Activated naive CD4-positive, alpha-beta T cell treated with anti-CD3 and anti-CD28 coated beads for 36 hours (primary cell): ENCODE measurements around the gene ATP2B3. TPM values are rescaled to one million over a fixed set of nuclear protein-coding genes. Genes with fewer than 3 reads are reported as not detected.
"Not testable (repeated sequence)": the region's sequence is repeated elsewhere in the genome, so short reads cannot be mapped to it uniquely, and the experiment has no call there.

Experiments
- CTCF ChIA-PET: fragments of 350-600 bp; sonication (Branson Sonifier 250); formaldehyde crosslinking; loops from one replicate; lab custom pipeline; 2021; ENCODE audit warnings: antibody characterized with exemption; lab: Charles Lee
- DNase-seq: peaks from one replicate; pipeline ENCODE4 v3.0.0-alpha.2; 2020
- H3K27ac Mint-ChIP-seq: one replicate; pipeline ENCODE4 v1.8.0; 2021; ENCODE audit warnings: mild to moderate bottlenecking, mixed read lengths
- H3K27me3 Mint-ChIP-seq: one replicate; pipeline ENCODE4 v1.8.0; 2021; ENCODE audit warnings: low read depth, mixed read lengths
- H3K36me3 Mint-ChIP-seq: one replicate; pipeline ENCODE4 v1.8.0; 2021; ENCODE audit warnings: low read depth, mixed read lengths
- H3K4me1 Mint-ChIP-seq: one replicate; pipeline ENCODE4 v1.8.0; 2021; ENCODE audit warnings: low read depth, mixed read lengths
- H3K4me3 Mint-ChIP-seq: one replicate; pipeline ENCODE4 v1.8.0; 2021; ENCODE audit warnings: mild to moderate bottlenecking, moderate library complexity, mixed read lengths
- H3K9me3 Mint-ChIP-seq: one replicate; pipeline ENCODE4 v1.8.0; 2021; ENCODE audit warnings: mixed read lengths
- intact Hi-C: fragments of 100-400 bp; cut with micrococcal nuclease; formaldehyde crosslinking; loops from one replicate; pipeline ENCODE4 v1.15.1; 2023
- total RNA-seq, 2 experiments: library from RNA; stranded (reverse); gene quantifications; one replicate each; pipeline ENCODE4 v1.2.3, GENCODE V29; 2021

The ATP2B3 gene
- total RNA-seq, 2 experiments from 2014 or later: not detected

DNA sequence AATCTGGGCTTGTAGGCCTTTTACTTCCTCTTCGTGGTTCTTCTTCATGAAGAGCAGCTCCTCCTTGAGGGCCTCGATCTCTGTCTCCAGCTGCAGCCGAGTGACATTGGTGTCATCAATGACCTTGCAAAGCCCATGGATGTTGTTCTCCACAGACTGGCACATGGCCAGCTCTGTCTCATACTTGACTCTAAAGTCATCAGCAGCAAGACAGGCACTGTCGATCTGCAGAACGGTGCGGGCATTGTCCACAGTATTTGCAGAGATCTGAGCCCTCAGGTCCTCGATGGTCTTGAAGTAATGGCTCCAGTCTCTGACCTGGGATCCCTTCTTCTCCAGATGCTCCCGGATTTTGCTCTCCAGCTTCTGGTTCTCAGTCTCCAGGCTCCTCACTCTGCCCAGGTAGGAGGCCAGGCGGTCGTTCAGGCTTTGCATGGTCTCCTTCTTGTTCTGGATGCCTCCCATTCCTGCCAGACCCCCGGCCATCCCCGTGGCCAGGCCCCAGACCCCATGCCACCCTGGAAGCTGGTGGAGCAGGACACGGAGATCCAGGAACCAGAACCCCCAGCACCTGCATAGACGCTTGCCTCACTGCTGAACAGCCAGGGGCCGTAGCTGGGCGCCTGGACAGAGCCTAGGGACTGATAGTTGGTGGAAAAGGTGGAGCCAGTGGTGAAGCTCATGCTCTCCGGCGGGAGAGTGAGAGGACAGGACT is 87.4 kb downstream of the ATP2B3 start:
- DNase-seq, intact Hi-C loops, H3K4me3 Mint-ChIP-seq, H3K27me3 Mint-ChIP-seq, H3K36me3 Mint-ChIP-seq, H3K27ac Mint-ChIP-seq, H3K9me3 Mint-ChIP-seq: not testable (repeated sequence)
- CTCF ChIA-PET: interaction anchor here (0.9 to 1.7 kb wide), 2 partner anchors 42 to 64 kb away, joined by 3 to 4 read pairs; partner anchors contain the start of gene DUSP9
- peaks cover 27% of the 10 kb centered on the region for H3K4me1 Mint-ChIP-seq

DNA sequence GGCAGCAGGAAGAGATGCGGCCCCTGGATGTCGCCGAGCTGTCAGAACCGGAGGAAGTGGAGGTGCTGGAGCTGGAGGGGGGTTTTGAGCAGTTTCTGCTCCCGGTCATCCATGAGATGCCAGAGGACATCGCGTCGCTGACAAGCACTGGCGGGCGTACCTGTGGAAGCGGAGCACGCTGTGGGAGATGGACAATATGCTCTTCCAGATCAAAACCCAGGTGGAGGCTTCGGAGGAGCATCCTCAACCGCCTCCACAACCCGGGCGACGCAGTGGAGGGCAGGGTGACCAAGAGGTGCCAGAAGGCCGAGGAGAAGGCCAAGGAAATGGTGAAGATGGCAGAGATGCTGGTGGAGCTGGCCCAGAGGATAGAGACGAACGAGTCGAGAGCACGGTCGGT is 89.1 kb downstream of the ATP2B3 start:
- Mint-ChIP-seq H3K9me3 (no peaks in the 10 kb centered on the region), H3K4me1 (peaks cover 18% of the 10 kb centered on the region), H3K36me3 (no peaks in the 10 kb centered on the region), H3K27me3 (no peaks in the 10 kb centered on the region), H3K4me3 (no peak overlapping the region), H3K27ac (no peak overlapping the region)
- intact Hi-C loops: no loop called here
- CTCF ChIA-PET: interaction anchor here (1.1 to 1.2 kb wide), 2 partner anchors 10 to 38 kb away, joined by 3 read pairs; no protein-coding TSS in a partner anchor
- no peak for DNase-seq

DNA sequence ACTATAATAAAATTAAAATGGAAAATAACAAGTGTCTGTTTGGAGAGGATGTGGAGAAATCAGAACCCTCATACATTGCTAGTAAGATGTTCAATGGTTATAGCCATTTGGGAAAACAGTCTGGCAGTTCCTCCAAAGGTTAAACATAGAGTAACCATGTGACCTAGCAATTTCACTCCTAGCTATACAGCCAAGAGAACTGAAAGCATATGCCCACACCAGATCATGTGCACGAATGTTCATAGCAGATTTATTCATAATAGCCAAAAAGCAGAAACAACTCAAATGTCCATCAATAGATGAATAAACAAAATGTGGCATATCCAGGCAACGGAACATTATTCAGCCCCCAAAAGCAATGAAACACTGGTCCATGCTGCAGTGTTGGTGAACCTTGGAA is 90.9 kb downstream of the ATP2B3 start:
- no peak for DNase-seq
- peaks cover 11% of the 10 kb centered on the region for H3K4me1 Mint-ChIP-seq
- H3K9me3 Mint-ChIP-seq: no peaks in the 10 kb centered on the region
- no peak overlapping the region for H3K27ac Mint-ChIP-seq
- no peak overlapping the region for H3K4me3 Mint-ChIP-seq
- no peaks in the 10 kb centered on the region for H3K36me3 Mint-ChIP-seq
- H3K27me3 Mint-ChIP-seq: no peaks in the 10 kb centered on the region
- CTCF ChIA-PET: interaction anchor here (3.3 kb wide), 1 partner anchor 60 kb away, joined by 25 read pairs; no protein-coding TSS in a partner anchor
- intact Hi-C loops: loop anchor here (2.0 kb wide), 1 partner anchor 60 kb away; no protein-coding TSS in a partner anchor

DNA sequence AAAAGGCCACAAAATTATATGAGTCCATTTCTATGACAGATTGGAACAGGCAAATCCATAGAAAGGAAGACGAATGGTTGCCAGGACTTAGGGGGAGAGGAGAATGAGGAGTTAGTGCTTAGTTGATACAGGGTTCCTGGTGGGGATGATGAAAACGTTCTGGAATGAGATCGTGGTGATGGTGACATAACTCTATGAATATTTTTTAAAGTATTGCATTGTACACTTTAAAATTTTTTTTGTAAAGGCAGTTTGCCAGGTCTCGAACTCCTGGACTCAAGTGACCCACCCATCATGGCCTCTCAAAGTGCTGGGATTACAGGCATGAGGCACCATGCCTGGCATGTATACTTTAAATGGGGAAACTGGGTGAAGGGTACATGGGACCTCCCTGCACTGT is 91.4 kb downstream of the ATP2B3 start:
- DNase-seq: no peak
- Mint-ChIP-seq H3K4me3 (no peak overlapping the region), H3K27ac (no peak overlapping the region), H3K27me3 (no peaks in the 10 kb centered on the region), H3K9me3 (no peaks in the 10 kb centered on the region), H3K4me1 (peaks cover 7% of the 10 kb centered on the region), H3K36me3 (no peaks in the 10 kb centered on the region)
- CTCF ChIA-PET: interaction anchor here (0.7 to 3.3 kb wide), 13 partner anchors 9 to 173 kb away, joined by 3 to 25 read pairs (median 5); partner anchors contain the start of genes CCNQ and DUSP9
- intact Hi-C loops: loop anchor here (2.0 kb wide), 1 partner anchor 60 kb away; no protein-coding TSS in a partner anchor

GRCh38 chrX:153609917-153610835 is 92.7 kb downstream of the ATP2B3 start:
- Mint-ChIP-seq H3K27ac (peak overlapping the region; percentile 8), H3K4me3 (peak overlapping the region; percentile 63)

GRCh38 chrX:153610836-153611213 is 93.4 kb downstream of the ATP2B3 start:
- Mint-ChIP-seq H3K27me3 (no peaks in the 10 kb centered on the region), H3K4me1 (peaks cover 9% of the 10 kb centered on the region), H3K27ac (no peak overlapping the region), H3K9me3 (no peaks in the 10 kb centered on the region), H3K36me3 (no peaks in the 10 kb centered on the region), H3K4me3 (peak overlapping the region; percentile 63)
- no peak for DNase-seq
- CTCF ChIA-PET: interaction anchor here (1.1 to 1.6 kb wide), 2 partner anchors 54 to 56 kb away, joined by 4 to 7 read pairs; no protein-coding TSS in a partner anchor
- intact Hi-C loops: loop anchor here (1.0 to 5.0 kb wide), 3 partner anchors 38 to 54 kb away; no protein-coding TSS in a partner anchor

More at GRCh38 chrX:153609917-153610835, 92.7 kb downstream of the ATP2B3 start:
- no peaks in the 10 kb centered on the region for H3K9me3 Mint-ChIP-seq
- CTCF ChIA-PET: interaction anchor here (0.7 to 3.3 kb wide), 15 partner anchors 10 to 137 kb away, joined by 3 to 25 read pairs (median 5); partner anchors contain the start of genes CCNQ and DUSP9
- H3K4me1 Mint-ChIP-seq: peaks cover 8% of the 10 kb centered on the region
- no peaks in the 10 kb centered on the region for H3K27me3 Mint-ChIP-seq
- DNase-seq: peak; percentile 78
- H3K36me3 Mint-ChIP-seq: no peaks in the 10 kb centered on the region
- intact Hi-C loops: loop anchor here (1.0 to 5.0 kb wide), 4 partner anchors 39 to 59 kb away; no protein-coding TSS in a partner anchor

- Mint-ChIP-seq H3K9me3 (no peaks in the 10 kb centered on the region), H3K4me3 (no peak overlapping the region), H3K27me3 (no peaks in the 10 kb centered on the region), H3K27ac (no peak overlapping the region), H3K4me1 (peaks cover 9% of the 10 kb centered on the region), H3K36me3 (no peaks in the 10 kb centered on the region)
- CTCF ChIA-PET: interaction anchor here (1.1 to 1.6 kb wide), 2 partner anchors 53 to 56 kb away, joined by 4 to 7 read pairs; no protein-coding TSS in a partner anchor
- intact Hi-C loops: loop anchor here (5.0 kb wide), 1 partner anchor 54 kb away; no protein-coding TSS in a partner anchor
- no peak for DNase-seq
These were observed 94.1 kb downstream of the ATP2B3 start for GRCh38 chrX:153611298-153612095.

GRCh38 chrX:153612413-153612812 is 95.0 kb downstream of the ATP2B3 start:
- peaks cover 9% of the 10 kb centered on the region for H3K4me1 Mint-ChIP-seq
- no peaks in the 10 kb centered on the region for H3K36me3 Mint-ChIP-seq
- intact Hi-C loops: loop anchor here (5.0 kb wide), 1 partner anchor 55 kb away; no protein-coding TSS in a partner anchor
- no peak overlapping the region for H3K27ac Mint-ChIP-seq
- CTCF ChIA-PET: interaction anchor here (0.6 kb wide), 1 partner anchor 108 kb away, joined by 3 read pairs; no protein-coding TSS in a partner anchor
- H3K9me3 Mint-ChIP-seq: no peaks in the 10 kb centered on the region
- no peak for DNase-seq
- no peak overlapping the region for H3K4me3 Mint-ChIP-seq
- no peaks in the 10 kb centered on the region for H3K27me3 Mint-ChIP-seq

DNA sequence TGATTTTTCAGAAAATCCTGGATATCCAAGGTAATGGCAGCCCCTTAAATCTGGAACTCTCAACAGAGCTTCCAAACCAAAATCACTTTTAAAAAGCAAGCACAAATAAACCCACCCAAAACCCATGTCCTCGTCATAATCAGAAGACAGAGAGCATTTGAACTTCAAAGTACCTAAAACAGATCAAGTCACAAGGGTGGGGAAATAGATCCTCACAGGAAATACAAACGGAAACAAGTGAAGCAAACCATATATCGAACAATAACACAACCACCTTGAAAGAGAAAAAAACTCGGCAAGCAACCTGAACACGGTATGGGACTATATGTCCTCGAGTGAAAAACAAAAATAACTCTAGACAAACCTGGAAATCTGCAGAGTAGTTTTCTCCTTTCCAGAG is 97.4 kb downstream of the ATP2B3 start:
- no peaks in the 10 kb centered on the region for H3K9me3 Mint-ChIP-seq
- CTCF ChIA-PET: interaction anchor here (1.1 to 2.1 kb wide), 3 partner anchors 30 to 75 kb away, joined by 3 to 8 read pairs (median 4); no protein-coding TSS in a partner anchor
- H3K27ac Mint-ChIP-seq: no peak overlapping the region
- H3K36me3 Mint-ChIP-seq: no peaks in the 10 kb centered on the region
- no peak overlapping the region for H3K4me3 Mint-ChIP-seq
- DNase-seq: no peak
- intact Hi-C loops: loop anchor here (5.0 kb wide), 1 partner anchor 58 kb away; no protein-coding TSS in a partner anchor
- peaks cover 9% of the 10 kb centered on the region for H3K4me1 Mint-ChIP-seq
- H3K27me3 Mint-ChIP-seq: no peaks in the 10 kb centered on the region

- CTCF ChIA-PET: no interaction called here
- Mint-ChIP-seq H3K27me3 (no peaks in the 10 kb centered on the region), H3K4me3 (no peak overlapping the region), H3K36me3 (no peaks in the 10 kb centered on the region), H3K4me1 (no peaks in the 10 kb centered on the region), H3K9me3 (no peaks in the 10 kb centered on the region), H3K27ac (no peak overlapping the region)
- no peak for DNase-seq
- intact Hi-C loops: no loop called here
These were observed 103.1 kb downstream of the ATP2B3 start for GRCh38 chrX:153620576-153620975.

GRCh38 chrX:153621949-153622598 is 104.6 kb downstream of the ATP2B3 start:
- Mint-ChIP-seq H3K36me3 (no peaks in the 10 kb centered on the region), H3K27ac (no peak overlapping the region), H3K4me3 (no peak overlapping the region), H3K27me3 (no peaks in the 10 kb centered on the region), H3K9me3 (no peaks in the 10 kb centered on the region), H3K4me1 (no peaks in the 10 kb centered on the region)
- DNase-seq: no peak
- intact Hi-C loops: no loop called here
- CTCF ChIA-PET: no interaction called here
